GM19438 (cell line): Measurements from ENCODE around the gene SKI.
"Not testable (repeated sequence)": the region's sequence is repeated elsewhere in the genome, so short reads cannot be mapped to it uniquely, and the experiment has no call there.

ENCODE experiments used
- ATAC-seq: cut with Tn5 transposase; IDR thresholded peaks from one replicate; pipeline ENCODE4 v1.9.1; 2021; ENCODE audit warnings: low read depth; ENCODE audit not compliant: unreplicated experiment

Gene SKI

DNA sequence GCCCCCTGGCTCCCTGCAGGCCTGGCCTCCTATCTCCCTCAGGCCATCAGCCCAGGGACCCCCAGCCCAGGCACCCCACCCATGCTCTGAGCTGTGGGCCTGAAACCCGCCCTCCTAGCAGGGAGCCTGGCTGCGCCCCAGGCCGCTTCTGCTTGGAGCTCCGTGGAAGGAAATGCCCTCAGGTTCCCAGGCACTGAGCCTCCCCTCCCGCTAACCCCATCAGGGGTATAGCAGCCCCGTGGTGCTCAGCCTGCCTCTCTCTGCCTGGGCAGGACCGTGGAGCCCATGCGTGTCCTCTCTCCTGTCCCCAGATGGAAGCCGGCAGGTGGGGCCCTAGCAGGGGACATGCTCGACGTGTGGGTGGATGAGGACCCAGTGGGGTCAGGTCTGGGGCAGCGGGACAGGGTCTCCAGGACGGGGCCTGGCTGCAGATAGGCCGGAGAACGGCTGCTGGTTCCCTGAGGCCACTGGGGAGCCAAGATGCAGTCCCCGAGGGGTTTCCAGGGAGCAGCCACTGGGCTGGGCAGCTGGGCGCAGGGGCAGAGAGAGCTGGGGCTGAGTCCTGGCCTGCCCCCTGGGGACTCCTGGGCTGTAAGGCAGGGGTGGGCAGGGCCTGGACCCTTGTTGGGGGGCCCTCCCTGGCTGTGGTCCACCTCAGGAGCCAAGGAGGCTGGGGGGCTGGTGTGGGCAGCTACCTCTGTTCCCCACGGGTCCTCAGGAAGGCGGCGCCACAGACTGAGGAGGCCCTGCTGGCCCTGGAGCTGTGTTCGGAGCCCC is 87.7 kb downstream of the SKI start:
- ATAC-seq: no peak

- no peak for ATAC-seq
These were observed 88.4 kb downstream of the SKI start for GRCh38 chr1:2316451-2316961.

GRCh38 chr1:2317230-2318065 is 89.3 kb downstream of the SKI start:
- no peak for ATAC-seq

GRCh38 chr1:2318314-2319278 is 90.5 kb downstream of the SKI start:
- no peak for ATAC-seq

GRCh38 chr1:2319291-2319690 is 91.2 kb downstream of the SKI start:
- ATAC-seq: no peak

DNA sequence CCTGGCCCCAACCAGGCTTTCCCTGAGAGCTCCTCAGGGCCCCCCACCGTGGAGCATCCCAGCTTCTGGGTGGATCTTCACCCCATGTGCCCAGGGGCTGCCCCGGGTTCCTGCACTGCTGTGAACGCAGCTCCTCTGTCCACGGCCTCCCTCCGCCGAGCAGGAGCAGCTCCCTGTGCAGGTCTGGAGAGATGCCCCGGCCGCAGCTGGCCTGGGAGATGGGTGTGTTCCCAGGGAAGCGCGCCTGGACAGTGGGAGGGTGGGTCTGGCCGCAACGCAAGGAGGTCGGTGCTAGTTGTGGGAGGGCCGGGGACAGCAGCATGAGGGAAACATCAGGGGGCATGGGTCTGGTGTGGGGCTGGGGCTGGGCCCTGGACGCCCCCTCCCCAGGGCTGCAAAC is 91.9 kb downstream of the SKI start:
- ATAC-seq: no peak

- ATAC-seq: no peak
These were observed 92.9 kb downstream of the SKI start for GRCh38 chr1:2320760-2321667.

DNA sequence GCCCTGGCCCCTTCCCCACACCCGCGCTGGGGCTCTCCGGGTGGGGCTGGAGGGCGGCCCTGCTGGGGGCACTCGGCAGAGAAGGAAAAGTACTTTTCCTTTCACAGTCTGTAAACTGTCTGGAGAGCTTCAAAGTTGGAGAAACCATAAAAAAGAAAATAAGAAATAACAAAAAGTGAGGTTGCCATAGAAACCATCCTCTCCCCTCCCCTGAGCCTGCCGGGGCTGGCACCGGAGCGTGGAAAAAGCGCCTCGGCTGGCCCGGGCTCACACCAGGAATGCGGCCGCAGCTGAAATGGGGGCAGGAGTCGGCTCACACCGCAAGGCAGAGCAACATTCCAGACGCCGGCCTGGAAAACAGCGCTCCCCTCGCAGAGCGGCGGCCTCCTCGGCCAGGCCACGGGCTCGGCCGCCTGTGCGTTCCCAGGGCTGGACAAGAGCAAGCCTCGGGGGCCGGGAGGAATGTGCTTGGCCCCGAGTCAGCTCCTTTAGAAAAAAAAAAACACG is 94.0 kb downstream of the SKI start:
- no peak for ATAC-seq

DNA sequence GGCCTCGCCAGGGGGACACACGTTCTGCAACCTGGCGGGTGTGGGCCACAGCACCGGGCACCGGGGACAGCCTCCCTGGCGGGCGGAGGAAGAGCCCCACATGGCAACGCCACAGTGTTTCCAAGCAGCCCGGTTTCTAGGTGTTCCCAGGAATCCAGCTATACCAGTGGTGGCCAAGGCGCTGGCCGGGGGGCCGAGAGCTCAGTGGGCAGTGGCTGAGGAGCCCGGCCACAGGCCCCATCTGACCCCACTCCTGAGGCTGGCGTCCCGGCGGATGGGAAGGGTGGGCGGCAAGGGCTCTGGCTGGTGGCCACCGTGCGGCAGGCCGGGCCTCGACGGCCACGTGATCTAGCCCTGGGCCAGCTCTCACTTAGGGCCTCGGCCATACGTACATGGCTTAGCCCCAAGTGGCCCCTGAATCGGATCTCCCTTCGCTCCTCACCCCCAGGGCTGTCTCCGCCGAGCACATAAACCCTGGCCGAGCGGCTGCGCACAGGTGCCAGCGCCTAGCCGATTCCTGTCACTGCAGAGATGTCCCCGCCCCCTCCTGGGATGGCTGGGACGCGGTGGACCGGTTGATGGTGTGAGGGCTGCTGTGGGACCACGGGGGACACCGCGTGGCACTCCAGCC is 94.6 kb downstream of the SKI start:
- ATAC-seq: no peak

- ATAC-seq: no peak
These were observed 95.4 kb downstream of the SKI start for GRCh38 chr1:2323451-2323974.

- ATAC-seq: no peak
These were observed 96.6 kb downstream of the SKI start for GRCh38 chr1:2324553-2325366.

DNA sequence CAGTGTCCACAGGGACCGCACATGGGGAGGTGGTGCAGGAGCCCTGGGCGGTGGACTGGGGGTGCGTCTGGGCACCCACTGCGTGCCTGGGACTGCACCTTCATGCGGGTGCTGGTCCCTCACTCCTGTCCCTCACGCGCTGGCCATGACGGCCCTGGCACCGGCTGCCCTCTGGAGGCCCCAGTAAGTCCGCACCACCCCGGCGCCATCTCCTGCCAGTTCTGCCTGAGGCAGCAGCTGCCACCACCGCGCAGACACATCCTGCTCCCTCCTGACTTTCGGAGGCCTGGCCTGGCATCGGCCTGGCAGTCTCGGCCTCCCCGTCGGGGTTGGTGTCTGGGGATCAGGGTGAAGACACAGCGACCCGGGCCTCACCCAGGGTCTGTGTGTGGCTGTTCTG is 98.4 kb downstream of the SKI start:
- ATAC-seq: no peak

- ATAC-seq: not testable (repeated sequence)
These were observed 99.0 kb downstream of the SKI start for GRCh38 chr1:2327162-2327561.

DNA sequence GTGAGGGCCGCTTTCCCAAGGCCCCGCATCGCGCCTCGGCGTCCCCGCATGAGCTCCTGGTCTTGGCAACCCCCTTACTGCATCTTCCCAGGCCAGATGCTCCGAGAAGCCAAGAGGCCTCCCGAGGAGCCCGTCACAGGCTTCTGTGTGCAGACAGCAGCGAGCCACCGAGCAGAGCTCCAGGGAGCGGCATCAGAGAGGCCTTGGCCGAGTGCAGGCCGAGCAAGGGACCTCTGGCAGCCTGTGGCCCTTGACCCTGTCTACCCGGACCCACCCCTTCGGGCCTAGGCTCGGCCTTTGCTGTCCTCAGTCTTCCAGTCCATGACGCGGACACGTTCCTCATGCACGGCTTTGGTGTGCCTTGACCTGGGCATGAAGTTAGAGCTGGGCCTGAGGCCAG is 99.7 kb downstream of the SKI start:
- ATAC-seq: no peak

DNA sequence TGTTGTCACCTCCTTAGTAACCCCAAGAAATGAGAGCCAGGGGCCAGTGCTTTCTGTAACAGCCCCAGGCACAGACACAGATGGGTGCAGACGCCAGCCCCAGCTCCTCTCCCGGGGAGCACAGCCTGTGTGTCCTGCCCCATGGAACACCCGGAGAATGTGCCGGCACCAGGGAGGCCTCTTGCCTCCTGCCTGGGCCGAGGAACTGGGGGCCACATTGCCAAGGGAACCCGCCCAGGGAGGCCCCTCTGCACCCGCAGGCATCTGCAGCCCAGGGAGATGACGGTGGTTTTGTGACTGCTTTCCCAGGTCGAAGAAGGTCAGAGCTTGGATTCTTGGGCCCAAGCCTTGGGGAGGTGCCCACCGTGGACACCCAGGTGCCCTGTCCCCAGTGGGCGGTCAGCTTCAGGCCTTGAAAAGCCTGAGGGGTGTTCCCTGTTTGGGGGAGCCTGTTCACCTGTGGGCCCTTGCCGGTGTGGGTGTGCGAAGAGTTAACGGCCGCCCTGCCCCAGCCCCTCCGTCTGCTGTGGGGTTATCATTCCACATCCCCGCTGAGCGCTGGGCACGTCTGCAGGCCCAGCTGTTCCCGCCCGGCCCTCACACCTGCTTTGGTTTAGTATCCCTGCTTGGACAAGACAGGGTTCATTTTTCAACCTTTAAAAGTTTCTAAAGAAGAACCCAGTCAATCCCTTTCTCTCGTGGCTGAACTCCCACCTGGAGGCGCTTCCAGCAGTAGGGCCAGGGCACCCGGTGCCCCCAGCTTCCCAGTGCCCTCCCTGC is 100.7 kb downstream of the SKI start:
- no peak for ATAC-seq

DNA sequence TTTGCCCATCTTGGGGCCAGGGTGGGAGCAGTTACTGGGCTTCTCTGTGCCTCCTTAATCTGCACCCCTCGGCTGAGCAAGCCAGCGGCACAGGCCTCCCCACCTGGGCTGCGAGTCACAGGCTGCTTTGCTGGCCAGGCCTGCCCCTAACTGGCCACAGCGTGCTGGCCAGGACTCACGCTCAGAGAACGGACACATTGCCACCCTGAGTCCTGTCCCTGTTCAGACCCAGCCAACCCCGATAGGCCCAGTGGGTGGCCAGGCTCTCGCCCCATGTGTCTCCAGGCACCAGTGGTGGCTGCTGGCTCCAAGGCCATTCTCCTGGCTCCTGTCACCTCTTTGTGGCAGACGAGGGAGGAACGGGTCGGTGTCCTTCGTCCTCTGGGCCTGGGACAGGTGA is 101.9 kb downstream of the SKI start:
- ATAC-seq: no peak
